PC-9 (cell line): Measurements from ENCODE around the gene FCRL1. TPM values are rescaled to one million over a fixed set of nuclear protein-coding genes. Genes with fewer than 3 reads are reported as not detected.
A peak's percentile ranks its signal among the peaks of the same experiment; 100 is the strongest.

Experiments used
- BruUV-seq: library from RNA; stranded (reverse); fragments of 400-500 nt; replicated peaks from 2 replicates; lab custom pipeline; 2021; lab: Mats Ljungman, UMichigan
- CTCF ChIA-PET: fragments of 300-600 bp; sonication (Branson Sonifier 250); formaldehyde crosslinking; loops from one replicate; lab custom pipeline; 2022; ENCODE audit warnings: antibody characterized with exemption; lab: Charles Lee
- POLR2A ChIA-PET: fragments of 300-600 bp; sonication (Branson Sonifier 250); formaldehyde crosslinking; loops from one replicate; lab custom pipeline; 2022; ENCODE audit warnings: antibody characterized with exemption; ENCODE audit not compliant: unreplicated experiment; lab: Charles Lee
- DNase-seq, 2 experiments: peaks; one replicate each; pipeline versions ENCODE4 v3.0.0 to v3.0.0-alpha.2; 2015 to 2022; ENCODE audit warnings: mixed read lengths in 1 of 2
- H2AFZ ChIP-seq: fragments of 200-600 bp; sonication (generic); 2 replicates; pipeline ENCODE4 v1.8.1; 2017; ENCODE audit warnings: antibody characterized with exemption
- H3F3A ChIP-seq: fragments of 200-600 bp; sonication (generic); 2 replicates; pipeline ENCODE4 v1.8.1; 2017; ENCODE audit warnings: antibody characterized with exemption, mild to moderate bottlenecking, low read depth; ENCODE audit not compliant: insufficient read depth
- H3K27ac ChIP-seq: fragments of 200-600 bp; sonication (generic); 2 replicates; pipeline ENCODE4 v1.6.1; 2016; ENCODE audit warnings: mixed run types
- H3K27me3 ChIP-seq: fragments of 200-600 bp; sonication (generic); 2 replicates; pipeline ENCODE4 v1.6.1; 2016; ENCODE audit warnings: low read depth, mixed run types; ENCODE audit not compliant: insufficient read depth
- H3K36me3 ChIP-seq: fragments of 200-600 bp; sonication (generic); 2 replicates; pipeline ENCODE4 v1.6.1; 2016; ENCODE audit warnings: low read depth, mixed run types
- H3K4me1 ChIP-seq: fragments of 200-600 bp; sonication (generic); replicated peaks from 2 replicates; pipeline ENCODE4 v1.6.1; 2016; ENCODE audit warnings: mixed run types; ENCODE audit not compliant: insufficient read depth
- H3K4me2 ChIP-seq: fragments of 200-600 bp; sonication (generic); 2 replicates; pipeline ENCODE4 v1.6.1; 2017; ENCODE audit warnings: mixed run types
- H3K4me3 ChIP-seq: fragments of 200-600 bp; sonication (generic); 2 replicates; pipeline ENCODE4 v1.6.1; 2016; ENCODE audit warnings: mixed run types
- H3K79me2 ChIP-seq: fragments of 200-600 bp; sonication (generic); 2 replicates; pipeline ENCODE4 v1.6.1; 2017; ENCODE audit warnings: low read depth, mixed run types
- H3K9me2 ChIP-seq: fragments of 200-600 bp; sonication (generic); 2 replicates; pipeline ENCODE4 v1.8.1; 2017; ENCODE audit warnings: mild to moderate bottlenecking; ENCODE audit not compliant: insufficient read depth
- H3K9me3 ChIP-seq: fragments of 200-600 bp; sonication (generic); 2 replicates; pipeline ENCODE4 v1.8.1; 2016; ENCODE audit warnings: low read depth; ENCODE audit not compliant: insufficient read depth
- H4K20me1 ChIP-seq: fragments of 200-600 bp; sonication (generic); 2 replicates; pipeline ENCODE4 v1.8.1; 2017; ENCODE audit not compliant: insufficient read depth
- CTCF ChIP-seq: fragments of 200-600 bp; sonication (generic); conservative IDR thresholded peaks from 2 replicates; pipeline ENCODE4 v1.6.1; 2017; ENCODE audit warnings: mixed run types, antibody characterized with exemption, mild to moderate bottlenecking, moderate library complexity
- EZH2 ChIP-seq: fragments of 200-600 bp; sonication (generic); IDR thresholded peaks from 2 replicates; pipeline ENCODE4 v1.8.0; 2017; ENCODE audit warnings: antibody characterized with exemption, low read depth
- intact Hi-C: fragments of 100-400 bp; cut with micrococcal nuclease; formaldehyde crosslinking; loops from one replicate; pipeline ENCODE4 v1.10.0; 2022; ENCODE audit not compliant: unreplicated experiment
- total RNA-seq: library from RNA; stranded (reverse); gene quantifications from 2 replicates; pipeline ENCODE4 v1.2.3, GENCODE V29; 2021

FCRL1 gene
- total RNA-seq, 1 experiment from 2014 or later = not detected

DNA sequence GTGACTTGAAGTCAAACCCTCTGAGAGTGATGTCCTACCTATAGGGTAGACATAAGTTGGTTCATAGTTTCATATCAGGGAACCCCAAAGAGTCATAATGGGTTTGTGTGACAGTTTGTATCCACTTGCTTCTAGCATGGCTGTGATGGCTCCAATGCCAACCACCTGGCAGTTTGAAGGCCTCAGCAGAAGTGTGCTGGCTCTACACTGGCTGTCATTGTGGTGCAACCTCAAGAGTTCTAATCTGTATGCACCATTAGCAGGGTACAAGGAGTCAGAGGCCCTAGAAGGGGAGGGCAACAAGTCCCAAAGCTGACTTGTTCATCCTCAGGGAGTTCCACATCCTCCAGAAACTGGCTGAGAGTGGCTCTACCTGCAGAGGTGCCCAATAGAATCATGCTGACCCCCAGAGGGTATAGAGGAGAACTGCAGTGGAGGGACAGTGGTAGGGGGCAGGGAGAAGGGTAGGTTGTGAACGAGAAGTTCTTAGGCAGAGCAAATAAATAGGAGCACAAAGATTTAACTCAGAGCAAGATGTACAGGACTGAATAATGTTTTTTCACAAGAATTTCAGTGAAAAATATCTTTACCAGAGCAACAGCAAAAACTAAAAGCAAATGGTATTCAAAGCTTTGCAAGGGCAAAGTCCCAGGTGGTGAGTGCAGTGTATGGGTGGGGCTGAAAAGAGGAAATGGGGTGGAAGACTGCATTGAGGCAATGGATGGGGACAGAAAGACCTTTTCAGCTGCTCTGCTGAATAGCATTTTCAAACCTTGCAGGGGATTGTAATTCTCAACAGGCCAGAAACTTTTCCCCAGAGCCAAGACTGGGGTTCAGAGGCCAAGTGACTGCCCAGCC, 46.2 kb downstream of the FCRL1 start:
- Histone ChIP-seq H3K27ac (no peak overlapping the region), H3K36me3 (no peaks in the 10 kb centered on the region), H3K9me3 (no peaks in the 10 kb centered on the region), H3K4me1 (no peaks in the 10 kb centered on the region), H3K79me2 (no peaks in the 10 kb centered on the region), H4K20me1 (no peaks in the 10 kb centered on the region), H3K9me2 (no peaks in the 10 kb centered on the region), H3F3A (no peaks in the 10 kb centered on the region), H3K4me3 (no peak overlapping the region), H3K27me3 (peaks cover 12% of the 10 kb centered on the region; the same call in 1 of the 2 replicates), H2AFZ (no peak overlapping the region), H3K4me2 (no peak overlapping the region)
- POLR2A ChIA-PET = no interaction called here
- no peak for DNase-seq
- BruUV-seq = no TSS peak
- intact Hi-C loops = no loop called here
- CTCF ChIA-PET = no interaction called here
- TF ChIP-seq EZH2 (no peak), CTCF (no peak)

DNA sequence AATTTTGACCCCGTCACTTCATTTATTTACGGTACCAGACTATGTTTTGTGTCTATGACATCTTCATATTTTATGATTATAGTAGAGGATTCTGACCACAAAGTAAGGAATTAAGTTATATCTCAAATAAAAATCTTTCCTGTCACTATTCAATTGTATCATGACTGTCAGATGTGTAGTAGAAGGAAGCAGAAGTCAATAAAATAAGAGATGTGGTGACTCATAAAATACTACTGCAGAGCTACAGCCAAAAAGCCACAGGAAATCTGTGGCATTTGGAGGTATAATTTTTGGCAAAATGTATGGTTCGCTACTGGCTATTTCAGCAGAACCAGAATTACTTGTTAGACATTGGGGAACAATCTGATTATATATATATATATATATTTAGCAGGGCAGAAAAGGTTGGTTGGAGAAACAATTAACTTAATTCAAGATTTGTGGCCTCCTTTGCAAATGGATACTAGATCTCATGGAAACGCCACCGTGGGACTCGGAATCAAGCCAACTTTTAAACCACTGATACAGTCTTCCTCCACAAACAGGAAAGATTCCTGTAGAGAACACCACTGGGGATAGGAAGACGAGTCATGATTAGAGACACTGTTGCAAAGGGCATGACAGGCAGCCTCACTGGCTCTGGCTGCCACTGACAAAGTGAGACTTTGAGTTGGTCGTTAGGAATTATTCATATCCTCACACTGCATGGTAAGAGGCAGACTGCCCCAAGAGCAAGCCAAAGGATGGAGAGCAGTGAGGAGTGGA, 48.1 kb downstream of the FCRL1 start:
- H3K4me1 ChIP-seq = no peaks in the 10 kb centered on the region
- POLR2A ChIA-PET = no interaction called here

More for the DNA sequence above, 48.1 kb downstream of the FCRL1 start:
- TF ChIP-seq EZH2 (no peak), CTCF (no peak)
- Histone ChIP-seq H3K79me2 (no peaks in the 10 kb centered on the region), H2AFZ (no peak overlapping the region), H3K27ac (no peak overlapping the region), H3K9me2 (no peaks in the 10 kb centered on the region), H3K4me3 (no peak overlapping the region), H3K9me3 (no peaks in the 10 kb centered on the region), H3K36me3 (no peaks in the 10 kb centered on the region), H4K20me1 (no peaks in the 10 kb centered on the region), H3K4me2 (no peak overlapping the region), H3F3A (no peaks in the 10 kb centered on the region), H3K27me3 (peaks cover 16% of the 10 kb centered on the region)
- peak in 1 of 2 experiments; percentile 46 for DNase-seq
- no TSS peak for BruUV-seq
- CTCF ChIA-PET = no interaction called here
- intact Hi-C loops = no loop called here
